K562 (cell line): ENCODE data around the gene RYR3. TPM values are rescaled to one million over a fixed set of nuclear protein-coding genes. Genes with fewer than 3 reads are reported as not detected.

Experiments
- ATAC-seq: fragments of 200-7000 bp; cut with Tn5 transposase; 3 replicates; pipeline ENCODE4 v1.9.1; 2020; ENCODE audit warnings: moderate library complexity
- BruUV-seq: library from RNA; stranded (reverse); fragments of 400-500 nt; replicated peaks from 2 replicates; lab custom pipeline; 2021; lab: Mats Ljungman, UMichigan
- CTCF ChIA-PET: fragments of 300-600 bp; formaldehyde crosslinking; extraction: SDS; loops from one replicate; lab custom pipeline; 2021; ENCODE audit warnings: low intra/inter-chr PET ratio; lab: Yijun Ruan, JAX
- POLR2A ChIA-PET: fragments of 300-600, 350-650 bp; sonication (Branson Sonifier 250); formaldehyde crosslinking; extraction: SDS; loops from one replicate; lab custom pipeline; 2021; ENCODE audit warnings: antibody characterized with exemption, inconsistent platforms; lab: Yijun Ruan, JAX
- DNase-seq, 4 experiments: peaks; one replicate each; pipeline versions ENCODE4 v3.0.0 to v3.0.0-alpha.2; 2011 to 2018; ENCODE audit warnings: low spot score in 3 of 4, mixed read lengths in 3 of 4; ENCODE audit errors: extremely low read depth in 1 of 4
- FAIRE-seq: peaks from 2 replicates; lab custom pipeline; 2011; peaks lifted over from hg19 to GRCh38; lab: Jason Lieb, UNC
- H2AFZ ChIP-seq: 2 replicates; pipeline ENCODE4 v1.6.0; 2011; ENCODE audit warnings: low read depth, low read length, control low read depth, inconsistent platforms
- H3K27ac ChIP-seq: fragments of 200-600 bp; 3 replicates; pipeline ENCODE4 v1.8.0; 2011; ENCODE audit warnings: low read depth, mild to moderate bottlenecking, control low read depth, inconsistent platforms, low read length, moderate library complexity, mixed read lengths; ENCODE audit errors: extremely low read depth
- H3K27me3 ChIP-seq, 2 experiments: fragments of 300-600 bp in 1 of 2; 2 replicates in 1 of 2; 3 replicates in 1 of 2; pipeline versions ENCODE4 v1.6.0 to v1.8.0; 2011; ENCODE audit warnings: inconsistent platforms in 2 of 2, low read length in 2 of 2, mild to moderate bottlenecking in 1 of 2, mixed read lengths in 1 of 2, moderate library complexity in 1 of 2; ENCODE audit not compliant: control insufficient read depth in 2 of 2, insufficient read depth in 2 of 2
- H3K36me3 ChIP-seq: fragments of 300-600 bp; 3 replicates; pipeline ENCODE4 v1.8.0; 2011; ENCODE audit warnings: mild to moderate bottlenecking, low read length, inconsistent platforms; ENCODE audit not compliant: control insufficient read depth, insufficient read depth
- H3K4me1 ChIP-seq, 2 experiments: fragments of 200-600 bp in 1 of 2; replicated peaks in 1 of 2; 2 replicates in 1 of 2; 3 replicates in 1 of 2; pipeline versions ENCODE4 v1.5.1 to v1.8.0; 2011; ENCODE audit warnings: inconsistent platforms in 2 of 2, low read length in 2 of 2, mild to moderate bottlenecking in 1 of 2, mixed read lengths in 1 of 2, moderate library complexity in 1 of 2; ENCODE audit not compliant: control insufficient read depth in 2 of 2, insufficient read depth in 2 of 2
- H3K4me2 ChIP-seq: 2 replicates; pipeline ENCODE4 v1.6.1; 2011; ENCODE audit warnings: low read length, control low read depth, inconsistent platforms, mixed read lengths; ENCODE audit not compliant: insufficient read depth
- H3K4me3 ChIP-seq: fragments of 200-600 bp; sonication (generic), shearing (Covaris generic); 2 replicates; pipeline ENCODE4 v1.5.1; 2016; ENCODE audit warnings: control low read depth, inconsistent platforms
- H3K79me2 ChIP-seq: fragments of 200-600 bp; 3 replicates; pipeline ENCODE4 v1.8.0; 2011; ENCODE audit warnings: low read length, inconsistent platforms; ENCODE audit not compliant: control insufficient read depth, insufficient read depth
- H3K9ac ChIP-seq, 2 experiments: 2 replicates each; pipeline versions ENCODE4 v1.6.0 to v1.6.1; 2011; ENCODE audit warnings: low read depth in 2 of 2, low read length in 2 of 2, control low read depth in 1 of 2, inconsistent platforms in 1 of 2, mild to moderate bottlenecking in 1 of 2, mixed read lengths in 1 of 2; ENCODE audit not compliant: insufficient read depth in 1 of 2
- H3K9me1 ChIP-seq: one replicate; pipeline ENCODE4 v1.6.0; 2011; ENCODE audit warnings: inconsistent platforms, mild to moderate bottlenecking, low read length, moderate library complexity; ENCODE audit not compliant: control insufficient read depth, insufficient read depth
- H3K9me3 ChIP-seq: replicated peaks from 2 replicates; pipeline ENCODE4 v1.5.1; 2011; ENCODE audit warnings: low read depth, low read length, inconsistent platforms; ENCODE audit not compliant: control insufficient read depth, insufficient read depth
- H4K20me1 ChIP-seq: replicated peaks from 2 replicates; pipeline ENCODE4 v1.6.1; 2011; ENCODE audit warnings: low read length, inconsistent platforms, mixed read lengths; ENCODE audit not compliant: control insufficient read depth, insufficient read depth
- CCAR2 ChIP-seq: fragments of 200-400 bp; formaldehyde crosslinking; IDR thresholded peaks from 2 replicates; pipeline ENCODE4 v1.6.1; 2017; ENCODE audit warnings: mild to moderate bottlenecking, low read depth, low read length
- ESRRB ChIP-seq: fragments of 250-450 bp; sonication (Bioruptor Pico); IDR thresholded peaks from 2 replicates; pipeline ENCODE4 v1.5.0; 2020; ENCODE audit warnings: mild to moderate bottlenecking, moderate library complexity, borderline replicate concordance
- ETV1 ChIP-seq: fragments of 450-650 bp; conservative IDR thresholded peaks from 2 replicates; pipeline ENCODE4 v1.6.1; 2016; ENCODE audit warnings: missing genetic modification characterization, control low read depth, low read depth, missing compliant biosample characterization
- HNRNPH1 ChIP-seq: fragments of 200-400 bp; formaldehyde crosslinking; optimal IDR thresholded peaks from 2 replicates; pipeline ENCODE3; 2017; ENCODE audit warnings: low read depth, mild to moderate bottlenecking, low read length, moderate library complexity
- KLF10 ChIP-seq: fragments of 250-450 bp; sonication (Bioruptor Pico); IDR thresholded peaks from 2 replicates; pipeline ENCODE4 v1.6.1; 2021; ENCODE audit warnings: matching md5 sums
- NFE2L1 ChIP-seq: fragments of 450-650 bp; IDR thresholded peaks from 2 replicates; pipeline ENCODE4 v1.6.1; 2016; ENCODE audit warnings: missing genetic modification characterization, low read depth, mild to moderate bottlenecking, missing compliant biosample characterization, moderate library complexity, borderline replicate concordance
- NFRKB ChIP-seq: fragments of 450-650 bp; IDR thresholded peaks from 2 replicates; pipeline ENCODE4 v1.6.1; 2016; ENCODE audit warnings: low read depth
- PTRF ChIP-seq: fragments of 450-650 bp; IDR thresholded peaks from 2 replicates; pipeline ENCODE4 v1.6.1; 2016; ENCODE audit warnings: mild to moderate bottlenecking, missing genetic modification characterization, missing compliant biosample characterization
- SIX5 ChIP-seq, 2 experiments: IDR thresholded peaks; 2 replicates each; pipeline ENCODE4 v1.6.1; 2011; ENCODE audit warnings: low read length in 2 of 2, borderline replicate concordance in 1 of 2, low read depth in 1 of 2, mild to moderate bottlenecking in 1 of 2, moderate library complexity in 1 of 2; ENCODE audit not compliant: insufficient read depth in 1 of 2
- SLC30A9 ChIP-seq: fragments of 250-450 bp; sonication (Bioruptor Pico); IDR thresholded peaks from 2 replicates; pipeline ENCODE4 v1.8.0; 2022; ENCODE audit warnings: mild to moderate bottlenecking, moderate library complexity
- SMAD4 ChIP-seq: fragments of 250-450 bp; sonication (Bioruptor Pico); conservative IDR thresholded peaks from 2 replicates; pipeline ENCODE4 v1.8.0; 2021; ENCODE audit warnings: inconsistent platforms, mild to moderate bottlenecking, moderate library complexity
- TEAD4 ChIP-seq, 2 experiments: sonication (generic) in 1 of 2; formaldehyde crosslinking in 1 of 2; IDR thresholded peaks; 2 replicates each; pipeline versions ENCODE4 v1.6.1 to v1.8.0; 2012 to 2022; ENCODE audit warnings: borderline replicate concordance in 1 of 2, inconsistent platforms in 1 of 2, low read length in 1 of 2, mild to moderate bottlenecking in 1 of 2, missing genetic modification reagents in 1 of 2
- ZBTB7A ChIP-seq: IDR thresholded peaks from 2 replicates; pipeline ENCODE4 v1.6.1; 2011; ENCODE audit warnings: low read depth, mild to moderate bottlenecking, low read length, moderate library complexity, borderline replicate concordance; ENCODE audit not compliant: control insufficient read depth
- ZNF165 ChIP-seq: fragments of 250-450 bp; sonication (Bioruptor Pico); IDR thresholded peaks from 2 replicates; pipeline ENCODE4 v1.4.0; 2020; ENCODE audit warnings: borderline replicate concordance
- ZNF274 ChIP-seq: IDR thresholded peaks from 2 replicates; pipeline ENCODE4 v1.6.1; 2011; ENCODE audit warnings: low read depth, mild to moderate bottlenecking, low read length, moderate library complexity, borderline replicate concordance
- WGBS: fragments of 100-300 bp; shearing (Covaris generic); methylation state at CpG from one replicate; pipeline ENCODE4 v1.1.6; 2016; ENCODE audit warnings: low coverage, mixed read lengths; ENCODE audit not compliant: insufficient coverage; ENCODE audit errors: missing lambda C conversion rate; 5-methylcytosine and 5-hydroxymethylcytosine counted together
- in situ Hi-C: fragments of 300-500 bp; cut with MboI; formaldehyde crosslinking; loops from 4 replicates; pipeline ENCODE4 v1.15.0; 2018; ENCODE audit warnings: inconsistent platforms, mixed read lengths
- intact Hi-C: fragments of 100-400 bp; cut with micrococcal nuclease; formaldehyde crosslinking; loops from 2 replicates; pipeline ENCODE4 v1.14.2; 2022
- polyA plus RNA-seq, 8 experiments: library from polyadenylated mRNA; depleted of rRNA in 4 of 8; stranded (reverse) in 5 of 8; unstranded in 3 of 8; fragments of >200 nt; fragmentation: Nextera tagmentation in 2 of 8; fragmentation: Illumina TruSeq in 1 of 8; extraction: Ambion mirVana in 2 of 8; extraction: Trizol in 1 of 8; gene quantifications; 2 replicates each; pipeline versions ENCODE4 v1.2.1 to v1.2.3, GENCODE V29; 2011 to 2014; ENCODE audit warnings: inconsistent platforms in 1 of 8, missing spikeins in 1 of 8
- total RNA-seq, 7 experiments: library from RNA; depleted of rRNA in 6 of 7; stranded (reverse); fragments of >200 nt in 6 of 7; fragmentation: Illumina TruSeq in 2 of 7; extraction: Trizol in 2 of 7; gene quantifications; 2 replicates each; pipeline versions ENCODE4 v1.2.1 to v1.2.3, GENCODE V29; 2011 to 2021; ENCODE audit warnings: low replicate concordance in 1 of 7
- TF ChIP-seq, protein P1 (sequence below): fragments of 450-650 bp; IDR thresholded peaks from 2 replicates; pipeline ENCODE4 v1.6.1; 2018; ENCODE audit warnings: mild to moderate bottlenecking, low read depth; ENCODE audit not compliant: partially characterized antibody

The RYR3 gene
- total and polyA plus RNA-seq, 9 of the 15 experiments (the other 6 are each of a cell fraction or from before 2014, with no cell fraction given) = 0.04 TPM; not detected in 8

DNA sequence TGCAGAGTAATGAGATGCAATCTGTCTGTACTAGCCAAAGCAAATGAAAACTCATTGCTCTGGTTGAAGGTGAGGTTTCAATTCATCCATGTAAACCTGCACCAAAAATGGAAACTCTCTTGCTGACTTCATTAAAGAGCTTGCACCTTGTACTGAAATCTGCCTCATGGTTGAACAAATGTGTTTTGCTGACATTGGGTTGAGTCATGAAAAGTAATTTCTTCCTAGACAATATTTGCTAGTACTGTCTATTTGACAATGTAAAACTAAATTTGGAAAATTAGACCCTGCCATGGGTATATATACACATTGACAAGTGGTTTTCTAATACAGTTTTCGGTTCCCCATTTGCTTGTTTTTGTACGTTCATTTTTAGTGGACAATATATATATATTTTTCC, 33.3 kb downstream of the RYR3 start:
- no peak overlapping the region for H3K4me2 ChIP-seq
- no peak for FAIRE-seq
- H3K27ac ChIP-seq = no peak overlapping the region
- H3K9me3 ChIP-seq = no peaks in the 10 kb centered on the region
- ATAC-seq = no peak
- H3K9me1 ChIP-seq = no peaks in the 10 kb centered on the region
- BruUV-seq = no TSS peak
- no peaks in the 10 kb centered on the region for H3K36me3 ChIP-seq
- H3K4me1 ChIP-seq = no peaks in the 10 kb centered on the region
- H3K9ac ChIP-seq = no peak overlapping the region
- intact Hi-C loops (no loop called here), in situ Hi-C loops (no loop called here)
- no peaks in the 10 kb centered on the region; the same call in 1 of the 2 replicates for H4K20me1 ChIP-seq
- TF ChIP-seq SMAD4 (CRISPR knock-in tag) (no peak), NFRKB (no peak), ESRRB (no peak), CCAR2 (no peak), HNRNPH1 (no peak), ZNF274 (no peak), NFE2L1 (tag) (no peak), KLF10 (CRISPR knock-in tag) (no peak), TEAD4 (IDR thresholded peaks at IDR 0.05; ENCODE audit: low read length) (no peak), TEAD4 (CRISPR knock-in tag; IDR thresholded peaks at IDR 0.05; ENCODE audit: borderline replicate concordance) (no peak), SIX5 (IDR thresholded peaks at IDR 0.05; ENCODE audit: borderline replicate concordance in 1 of 2, insufficient read depth in 1 of 2, low read depth in 1 of 2, low read length in 2 of 2) (no peak), ETV1 (tag) (no peak), ZBTB7A (no peak), ZNF165 (no peak), PTRF (no peak), SLC30A9 (CRISPR knock-in tag) (no peak)
- TF ChIP-seq, protein P1, sequence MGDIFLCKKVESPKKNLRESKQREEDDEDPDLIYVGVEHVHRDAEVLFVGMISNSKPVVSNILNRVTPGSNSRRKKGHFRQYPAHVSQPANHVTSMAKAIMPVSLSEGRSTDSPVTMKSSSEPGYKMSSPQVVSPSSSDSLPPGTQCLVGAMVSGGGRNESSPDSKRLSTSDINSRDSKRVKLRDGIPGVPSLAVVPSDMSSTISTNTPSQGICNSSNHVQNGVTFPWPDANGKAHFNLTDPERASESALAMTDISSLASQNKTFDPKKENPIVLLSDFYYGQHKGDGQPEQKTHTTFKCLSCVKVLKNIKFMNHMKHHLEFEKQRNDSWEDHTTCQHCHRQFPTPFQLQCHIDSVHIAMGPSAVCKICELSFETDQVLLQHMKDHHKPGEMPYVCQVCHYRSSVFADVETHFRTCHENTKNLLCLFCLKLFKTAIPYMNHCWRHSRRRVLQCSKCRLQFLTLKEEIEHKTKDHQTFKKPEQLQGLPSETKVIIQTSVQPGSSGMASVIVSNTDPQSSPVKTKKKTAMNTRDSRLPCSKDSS = no peak
- ChIA-PET CTCF (no interaction called here), POLR2A (interaction anchor here (0.5 kb wide), 1 partner anchor 427 kb away, joined by 3 read pairs; no protein-coding TSS in a partner anchor)
- H3K4me3 ChIP-seq = no peak overlapping the region
- no peak for DNase-seq
- 0% methylated on average over 2 of the region's 2 CpGs for WGBS
- H3K27me3 ChIP-seq = peaks cover 0 to 5% of the 10 kb centered on the region in 2 experiments; a peak in 2 of 5 replicates
- no peak overlapping the region for H2AFZ ChIP-seq
- no peaks in the 10 kb centered on the region for H3K79me2 ChIP-seq
